Keratinocyte (primary cell): ENCODE results near the gene RARRES1. TPM values are rescaled to one million over a fixed set of nuclear protein-coding genes. Genes with fewer than 3 reads are reported as not detected.
A peak's percentile ranks its signal among the peaks of the same experiment; 100 is the strongest.

Experiments
- DNase-seq: peaks from one replicate; pipeline ENCODE4 v3.0.0-alpha.2; 2011; ENCODE audit warnings: low read depth, missing footprints, low spot score
- FAIRE-seq: peaks from 2 replicates; lab custom pipeline; 2011; peaks lifted over from hg19 to GRCh38; lab: Jason Lieb, UNC
- H2AFZ ChIP-seq: 2 replicates; pipeline ENCODE4 v1.6.0; 2012; ENCODE audit warnings: low read length, control low read depth, inconsistent platforms; ENCODE audit not compliant: control insufficient read depth
- H3K27ac ChIP-seq: 2 replicates; pipeline ENCODE4 v1.5.1; 2011; ENCODE audit warnings: low read length; ENCODE audit not compliant: control insufficient read depth, insufficient read depth
- H3K27me3 ChIP-seq: 3 replicates; pipeline ENCODE4 v1.6.0; 2011; ENCODE audit warnings: low read length; ENCODE audit not compliant: control insufficient read depth, insufficient read depth; ENCODE audit errors: extremely low read depth
- H3K36me3 ChIP-seq, 2 experiments: 2 replicates in 1 of 2; 3 replicates in 1 of 2; pipeline ENCODE4 v1.5.1; 2011; ENCODE audit warnings: low read length in 2 of 2, mild to moderate bottlenecking in 1 of 2; ENCODE audit not compliant: control insufficient read depth in 2 of 2, insufficient read depth in 2 of 2; ENCODE audit errors: extremely low read depth in 1 of 2
- H3K4me1 ChIP-seq: 3 replicates; pipeline ENCODE4 v1.5.1; 2011; ENCODE audit warnings: low read length; ENCODE audit not compliant: control insufficient read depth, insufficient read depth; ENCODE audit errors: extremely low read depth
- H3K4me2 ChIP-seq: 3 replicates; pipeline ENCODE4 v1.6.0; 2011; ENCODE audit warnings: low read depth, low read length; ENCODE audit not compliant: control insufficient read depth, insufficient read depth; ENCODE audit errors: extremely low read depth
- H3K4me3 ChIP-seq, 3 experiments: fragments of 200-600 bp in 1 of 3; sonication (generic) in 1 of 3; 2 replicates in 2 of 3; 3 replicates in 1 of 3; pipeline ENCODE4 v1.5.1; 2011 to 2016; ENCODE audit warnings: low read length in 3 of 3, mild to moderate bottlenecking in 3 of 3, control low read depth in 2 of 3, inconsistent platforms in 1 of 3, low read depth in 1 of 3, mixed read lengths in 1 of 3, mixed run types in 1 of 3, moderate library complexity in 1 of 3; ENCODE audit not compliant: control insufficient read depth in 2 of 3, insufficient read depth in 2 of 3; ENCODE audit errors: extremely low read depth in 1 of 3
- H3K79me2 ChIP-seq: 2 replicates; pipeline ENCODE4 v1.6.0; 2012; ENCODE audit warnings: low read length; ENCODE audit not compliant: control insufficient read depth, insufficient read depth
- H3K9ac ChIP-seq: 3 replicates; pipeline ENCODE4 v1.6.0; 2011; ENCODE audit warnings: low read length; ENCODE audit not compliant: control insufficient read depth, insufficient read depth; ENCODE audit errors: extremely low read depth
- H3K9me1 ChIP-seq: 3 replicates; pipeline ENCODE4 v1.6.0; 2011; ENCODE audit warnings: low read length; ENCODE audit not compliant: control insufficient read depth, insufficient read depth; ENCODE audit errors: extremely low read depth
- H3K9me3 ChIP-seq: 2 replicates; pipeline ENCODE4 v1.5.1; 2012; ENCODE audit warnings: low read depth, low read length; ENCODE audit not compliant: control insufficient read depth
- H4K20me1 ChIP-seq: 3 replicates; pipeline ENCODE4 v1.6.0; 2011; ENCODE audit warnings: low read length; ENCODE audit not compliant: control insufficient read depth, insufficient read depth; ENCODE audit errors: extremely low read depth
- EZH2 ChIP-seq: IDR thresholded peaks from one replicate; pipeline ENCODE4 v1.6.1; 2012; ENCODE audit warnings: inconsistent platforms, mild to moderate bottlenecking, low read length, moderate library complexity
- dilution Hi-C: fragments of 300-500 bp; cut with MboI; formaldehyde crosslinking; loops from one replicate; pipeline ENCODE4 v1.7.0; 2020; ENCODE audit warnings: low sequenced_read_pairs; ENCODE audit not compliant: extremely low pct_ligation_motif_present
- polyA plus RNA-seq, 5 experiments: library from polyadenylated mRNA; depleted of rRNA in 3 of 5; stranded (reverse) in 3 of 5; stranded (forward) in 1 of 5; unstranded in 1 of 5; fragments of >200 nt; gene quantifications; 1 replicate in 1 of 5; 2 replicates in 3 of 5; 3 replicates in 1 of 5; pipeline versions ENCODE4 v1.2.1 to v1.2.3, GENCODE V29; 2011 to 2012; ENCODE audit warnings: missing spikeins in 2 of 5, low read depth in 1 of 5, low replicate concordance in 1 of 5
- TF ChIP-seq, protein P1 (sequence below), 3 experiments: IDR thresholded peaks in 1 of 3; conservative IDR thresholded peaks in 1 of 3; optimal IDR thresholded peaks in 1 of 3; 2 replicates in 2 of 3; 3 replicates in 1 of 3; pipeline versions ENCODE3 to v1.5.1; 2011; ENCODE audit warnings: low read length in 3 of 3, mild to moderate bottlenecking in 3 of 3, moderate library complexity in 2 of 3, control low read depth in 1 of 3, inconsistent platforms in 1 of 3; ENCODE audit not compliant: insufficient read depth in 2 of 3; ENCODE audit errors: extremely low read depth in 1 of 3

RARRES1 gene
- polyA plus RNA-seq, 1 donor (not counting 4 experiments of a cell fraction or from before 2014, with no cell fraction given) = not detected

DNA sequence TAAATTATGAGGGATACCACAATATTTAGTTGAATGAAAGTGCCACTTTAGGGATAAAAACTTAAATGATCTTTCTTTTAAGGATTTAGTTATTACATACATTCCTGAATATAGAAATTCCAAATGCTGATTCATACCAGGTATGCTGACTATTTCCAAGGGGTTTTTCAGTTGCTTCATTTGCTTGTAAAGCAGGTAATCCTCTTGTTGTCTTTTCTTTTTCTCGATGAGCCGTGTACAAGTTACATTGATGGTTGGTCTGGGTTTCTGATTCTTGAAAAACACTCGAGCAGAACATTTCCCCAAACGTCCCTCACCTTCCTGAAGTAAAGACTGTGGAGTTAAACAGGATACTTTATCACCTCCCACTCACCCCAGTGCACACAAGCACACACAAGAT lies 21.7 kb downstream of the RARRES1 start:
- Histone ChIP-seq H4K20me1 (no peaks in the 10 kb centered on the region), H3K79me2 (no peaks in the 10 kb centered on the region), H3K4me1 (peaks cover 22% of the 10 kb centered on the region), H3K9me3 (no peaks in the 10 kb centered on the region), H3K4me3 (no peak overlapping the region), H3K9me1 (no peaks in the 10 kb centered on the region), H3K4me2 (no peak overlapping the region), H3K9ac (no peak overlapping the region), H3K27ac (no peak overlapping the region), H3K27me3 (no peaks in the 10 kb centered on the region), H3K36me3 (peaks cover under 1 to 2% of the 10 kb centered on the region in 2 experiments), H2AFZ (no peak overlapping the region)
- no peak for TF ChIP-seq EZH2
- TF ChIP-seq, protein P1, sequence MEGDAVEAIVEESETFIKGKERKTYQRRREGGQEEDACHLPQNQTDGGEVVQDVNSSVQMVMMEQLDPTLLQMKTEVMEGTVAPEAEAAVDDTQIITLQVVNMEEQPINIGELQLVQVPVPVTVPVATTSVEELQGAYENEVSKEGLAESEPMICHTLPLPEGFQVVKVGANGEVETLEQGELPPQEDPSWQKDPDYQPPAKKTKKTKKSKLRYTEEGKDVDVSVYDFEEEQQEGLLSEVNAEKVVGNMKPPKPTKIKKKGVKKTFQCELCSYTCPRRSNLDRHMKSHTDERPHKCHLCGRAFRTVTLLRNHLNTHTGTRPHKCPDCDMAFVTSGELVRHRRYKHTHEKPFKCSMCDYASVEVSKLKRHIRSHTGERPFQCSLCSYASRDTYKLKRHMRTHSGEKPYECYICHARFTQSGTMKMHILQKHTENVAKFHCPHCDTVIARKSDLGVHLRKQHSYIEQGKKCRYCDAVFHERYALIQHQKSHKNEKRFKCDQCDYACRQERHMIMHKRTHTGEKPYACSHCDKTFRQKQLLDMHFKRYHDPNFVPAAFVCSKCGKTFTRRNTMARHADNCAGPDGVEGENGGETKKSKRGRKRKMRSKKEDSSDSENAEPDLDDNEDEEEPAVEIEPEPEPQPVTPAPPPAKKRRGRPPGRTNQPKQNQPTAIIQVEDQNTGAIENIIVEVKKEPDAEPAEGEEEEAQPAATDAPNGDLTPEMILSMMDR (optimal IDR thresholded peaks at IDR 0.05 in 1 of 3, IDR thresholded peaks at IDR 0.05 in 1 of 3, conservative IDR thresholded peaks at IDR 0.05 in 1 of 3; ENCODE audit: extremely low read depth in 1 of 3, insufficient read depth in 2 of 3, low read length in 3 of 3) = no peak
- DNase-seq = no peak
- no peak for FAIRE-seq
- dilution Hi-C loops = loop anchor here (10.0 kb wide), 1 partner anchor 74 kb away; no protein-coding TSS in a partner anchor

DNA sequence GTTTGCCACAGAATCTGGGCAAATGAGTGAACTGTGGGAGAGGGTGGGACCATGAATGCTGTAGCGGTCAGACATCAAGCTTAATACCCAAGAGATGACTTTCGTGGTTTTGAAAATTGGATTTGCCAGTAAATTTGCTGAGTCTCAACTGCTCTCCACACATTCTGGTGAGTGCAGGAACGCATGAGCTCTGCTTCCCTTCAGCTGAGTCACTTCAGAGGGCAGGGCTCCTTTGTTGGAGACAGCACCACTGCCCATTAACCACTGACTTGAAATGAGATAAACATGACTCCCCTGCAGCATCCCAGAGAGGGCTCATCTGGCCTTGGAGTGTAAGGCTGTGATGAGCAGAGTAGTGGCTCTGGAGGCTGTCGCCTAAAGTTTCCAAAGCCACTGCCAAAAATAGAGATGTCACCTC lies 22.6 kb downstream of the RARRES1 start:
- H3K4me2 ChIP-seq = no peak overlapping the region

More for the DNA sequence above, 22.6 kb downstream of the RARRES1 start:
- no peaks in the 10 kb centered on the region for H3K79me2 ChIP-seq
- H3K4me1 ChIP-seq = peaks cover 22% of the 10 kb centered on the region
- no peaks in the 10 kb centered on the region for H3K27me3 ChIP-seq
- H3K4me3 ChIP-seq = no peak overlapping the region
- H3K9me3 ChIP-seq = no peaks in the 10 kb centered on the region
- H3K9me1 ChIP-seq = no peaks in the 10 kb centered on the region
- dilution Hi-C loops = loop anchor here (10.0 kb wide), 1 partner anchor 75 kb away; no protein-coding TSS in a partner anchor
- TF ChIP-seq EZH2 = no peak
- TF ChIP-seq, protein P1 (optimal IDR thresholded peaks at IDR 0.05 in 1 of 3, IDR thresholded peaks at IDR 0.05 in 1 of 3, conservative IDR thresholded peaks at IDR 0.05 in 1 of 3; ENCODE audit: extremely low read depth in 1 of 3, insufficient read depth in 2 of 3, low read length in 3 of 3) = no peak
- DNase-seq = peak; percentile 41
- H4K20me1 ChIP-seq = no peaks in the 10 kb centered on the region
- FAIRE-seq = peak; percentile 90
- no peak overlapping the region for H2AFZ ChIP-seq
- H3K27ac ChIP-seq = peak overlapping the region; percentile 4
- H3K36me3 ChIP-seq = peaks cover 3 to 4% of the 10 kb centered on the region in 2 experiments
- no peak overlapping the region for H3K9ac ChIP-seq
